Spinal cord (tissue), 10 donors: Measurements from ENCODE around the gene RHOC. TPM values are rescaled to one million over a fixed set of nuclear protein-coding genes. Genes with fewer than 3 reads are reported as not detected.

Source experiments
- DNase-seq, 6 donors: peaks; one replicate each; pipeline versions ENCODE4 v3.0.0 to v3.0.0-alpha.2; 2013 to 2015; ENCODE audit warnings: low spot score in 6 of 6, low read depth in 4 of 6
- H3K27ac ChIP-seq: one replicate; pipeline ENCODE4 v1.5.1; 2013; ENCODE audit warnings: low read depth, low read length, control low read depth
- H3K27me3 ChIP-seq: one replicate; pipeline ENCODE4 v1.6.1; 2013; ENCODE audit warnings: low read length; ENCODE audit not compliant: control insufficient read depth, insufficient read depth
- H3K36me3 ChIP-seq: one replicate; pipeline ENCODE4 v1.6.1; 2013; ENCODE audit warnings: low read length; ENCODE audit not compliant: control insufficient read depth, insufficient read depth
- H3K4me1 ChIP-seq: one replicate; pipeline ENCODE4 v1.6.1; 2013; ENCODE audit warnings: low read length; ENCODE audit not compliant: control insufficient read depth, insufficient read depth
- H3K4me3 ChIP-seq: one replicate; pipeline ENCODE4 v1.5.1; 2013; ENCODE audit warnings: low read depth, low read length, control low read depth
- H3K9me3 ChIP-seq: one replicate; pipeline ENCODE4 v1.6.1; 2013; ENCODE audit warnings: low read length; ENCODE audit not compliant: control insufficient read depth, insufficient read depth
- WGBS: methylation state at CpG from one replicate; pipeline ENCODE4 v1.1.5; 2013; ENCODE audit warnings: missing lambda C conversion rate; ENCODE audit not compliant: insufficient coverage; 5-methylcytosine and 5-hydroxymethylcytosine counted together
- polyA plus RNA-seq, 2 donors: library from polyadenylated mRNA; unstranded; fragments of 120-200 nt; gene quantifications; one replicate each; pipeline ENCODE4 v1.2.1, GENCODE V29; 2013; ENCODE audit not compliant: insufficient read length in 2 of 2
- total RNA-seq, 2 donors: library from RNA; depleted of rRNA in 1 of 2; stranded (reverse); fragments of 120-200 nt in 1 of 2; fragments of >200 nt in 1 of 2; gene quantifications; one replicate each; pipeline versions ENCODE4 v1.2.3 to v1.2.4, GENCODE V29; 2013 to 2014
- donor health status: healthy.

RHOC gene
- total and polyA plus RNA-seq, 4 donors: 96.7 to 282 (median 223) TPM

- no peaks in the 10 kb centered on the region for H3K27me3 ChIP-seq
- 0% methylated on average over 67 of the region's 68 CpGs for WGBS
Measured at GRCh38 chr1:112674986-112675727, 31.8 kb downstream of the RHOC start.

GRCh38 chr1:112674440-112674985 lies 32.4 kb downstream of the RHOC start, which contains the start of gene MOV10:
TSS of gene MOV10 (plus strand) at chr1:112674659. CDS start at chr1:112674913, 254 bp downstream.
- peak in 5 of 6 donors; percentile 42 to 83 (median 50) for DNase-seq
- no peaks in the 10 kb centered on the region for H3K27me3 ChIP-seq
- H3K9me3 ChIP-seq: no peaks in the 10 kb centered on the region
- under 1% methylated on average over 28 of the region's 30 CpGs for WGBS
- peak within 1 kb of the TSS; percentile 95 for H3K27ac ChIP-seq
- H3K4me3 ChIP-seq: peak within 1 kb of the TSS; percentile 83
- H3K4me1 ChIP-seq: peaks cover 10% of the 10 kb centered on the region
- peaks cover 5% of the 10 kb centered on the region for H3K36me3 ChIP-seq

More at GRCh38 chr1:112674986-112675727, 31.8 kb downstream of the RHOC start:
- Histone ChIP-seq H3K9me3 (no peaks in the 10 kb centered on the region), H3K27ac (peak overlapping the region; percentile 95), H3K4me1 (peaks cover 10% of the 10 kb centered on the region), H3K36me3 (peaks cover 3% of the 10 kb centered on the region), H3K4me3 (peak overlapping the region; percentile 83)
- DNase-seq: peak in 5 of 6 donors; percentile 28 to 78 (median 39)

GRCh38 chr1:112673592-112674439 lies 33.1 kb downstream of the RHOC start:
- peak in 4 of 6 donors; percentile 12 to 72 (median 18) for DNase-seq
- 4% methylated on average over 13 of the region's 18 CpGs for WGBS

GRCh38 chr1:112672842-112673241 lies 34.1 kb downstream of the RHOC start:
- WGBS: no CpG with 5 or more reads among the region's 1 CpG
- Histone ChIP-seq H3K27ac (peak overlapping the region; percentile 95), H3K36me3 (peaks cover 11% of the 10 kb centered on the region), H3K27me3 (no peaks in the 10 kb centered on the region), H3K4me1 (peaks cover 10% of the 10 kb centered on the region), H3K9me3 (no peaks in the 10 kb centered on the region), H3K4me3 (no peak overlapping the region)
- no peak for DNase-seq

More at GRCh38 chr1:112673592-112674439, 33.1 kb downstream of the RHOC start:
- no peaks in the 10 kb centered on the region for H3K27me3 ChIP-seq
- H3K4me3 ChIP-seq: peak overlapping the region; percentile 83
- peaks cover 5% of the 10 kb centered on the region for H3K36me3 ChIP-seq
- H3K9me3 ChIP-seq: no peaks in the 10 kb centered on the region
- peaks cover 10% of the 10 kb centered on the region for H3K4me1 ChIP-seq
- peak overlapping the region; percentile 95 for H3K27ac ChIP-seq

- Histone ChIP-seq H3K36me3 (peaks cover 17% of the 10 kb centered on the region), H3K27ac (no peak overlapping the region), H3K4me1 (peaks cover 10% of the 10 kb centered on the region), H3K9me3 (no peaks in the 10 kb centered on the region), H3K27me3 (no peaks in the 10 kb centered on the region), H3K4me3 (no peak overlapping the region)
- DNase-seq: no peak
- WGBS: no CpG with 5 or more reads among the region's 2 CpGs
Measured at GRCh38 chr1:112672009-112672408, 34.9 kb downstream of the RHOC start.

- peaks cover 42% of the 10 kb centered on the region for H3K36me3 ChIP-seq
- no peak for DNase-seq
- H3K27me3 ChIP-seq: no peaks in the 10 kb centered on the region
- WGBS: no CpG with 5 or more reads among the region's 2 CpGs
- H3K9me3 ChIP-seq: no peaks in the 10 kb centered on the region
- no peak overlapping the region for H3K27ac ChIP-seq
- no peaks in the 10 kb centered on the region for H3K4me1 ChIP-seq
- no peak overlapping the region for H3K4me3 ChIP-seq
Measured at GRCh38 chr1:112666946-112667345, 40.0 kb downstream of the RHOC start.

GRCh38 chr1:112665857-112666256 lies 41.1 kb downstream of the RHOC start:
- no peak overlapping the region for H3K4me3 ChIP-seq
- H3K27ac ChIP-seq: no peak overlapping the region
- H3K4me1 ChIP-seq: no peaks in the 10 kb centered on the region
- H3K9me3 ChIP-seq: no peaks in the 10 kb centered on the region
- WGBS: 93% methylated on average over 2 of the region's 3 CpGs
- H3K36me3 ChIP-seq: peaks cover 47% of the 10 kb centered on the region
- no peaks in the 10 kb centered on the region for H3K27me3 ChIP-seq
- no peak for DNase-seq

- WGBS: no CpG with 5 or more reads among the region's 1 CpG
- Histone ChIP-seq H3K4me1 (no peaks in the 10 kb centered on the region), H3K36me3 (peaks cover 17% of the 10 kb centered on the region), H3K4me3 (no peak overlapping the region), H3K27ac (no peak overlapping the region), H3K9me3 (no peaks in the 10 kb centered on the region), H3K27me3 (no peaks in the 10 kb centered on the region)
- no peak for DNase-seq
Measured at GRCh38 chr1:112651205-112651604, 55.7 kb downstream of the RHOC start.
